HFFc6 (cell line): ENCODE data around the gene BRD4. TPM values are rescaled to one million over a fixed set of nuclear protein-coding genes. Genes with fewer than 3 reads are reported as not detected.

Experiments
- DNase-seq: peaks from one replicate; pipeline ENCODE4 v3.0.0-alpha.2; 2018
- H3K27ac Mint-ChIP-seq: 2 replicates; pipeline ENCODE4 v1.8.0; 2020; ENCODE audit warnings: mild to moderate bottlenecking, mixed read lengths
- H3K27me3 Mint-ChIP-seq: 2 replicates; pipeline ENCODE4 v1.8.0; 2021; ENCODE audit warnings: mild to moderate bottlenecking, moderate library complexity, mixed read lengths; ENCODE audit not compliant: insufficient read depth
- H3K36me3 Mint-ChIP-seq: 2 replicates; pipeline ENCODE4 v1.8.0; 2021; ENCODE audit warnings: low read depth, mixed read lengths
- H3K4me1 Mint-ChIP-seq: 2 replicates; pipeline ENCODE4 v1.8.0; 2020; ENCODE audit warnings: low read depth, mixed read lengths
- H3K4me3 Mint-ChIP-seq: 2 replicates; pipeline ENCODE4 v1.8.0; 2020; ENCODE audit warnings: mild to moderate bottlenecking, moderate library complexity, mixed read lengths
- H3K9me3 Mint-ChIP-seq: 2 replicates; pipeline ENCODE4 v1.8.0; 2020; ENCODE audit warnings: mild to moderate bottlenecking, mixed read lengths
- CTCF ChIP-seq: fragments of 200-600 bp; sonication (generic); IDR thresholded peaks from 2 replicates; pipeline ENCODE4 v1.5.0; 2021; ENCODE audit warnings: antibody characterized with exemption, mild to moderate bottlenecking
- total RNA-seq, 6 experiments: library from RNA; stranded (reverse); fragmentation: NEBNext Ultra II Directional; extraction: Animal tissue kit (Norgen Biotek cat#: 25700); gene quantifications; 2 replicates in 1 of 6; 3 replicates in 5 of 6; pipeline ENCODE4 v1.2.3, GENCODE V29; 2021

Gene BRD4
- total RNA-seq, 6 experiments from 2014 or later, result 74.9 to 85.2 (median 81.5) TPM

GRCh38 chr19:15240515-15240914, 91.8 kb downstream of the BRD4 start:
- peaks cover 11% of the 10 kb centered on the region for H3K27me3 Mint-ChIP-seq
- H3K36me3 Mint-ChIP-seq, result peaks cover 17% of the 10 kb centered on the region; the same call in 1 of the 2 replicates
- no peak overlapping the region for H3K27ac Mint-ChIP-seq
- H3K9me3 Mint-ChIP-seq, result no peaks in the 10 kb centered on the region
- no peak for TF ChIP-seq CTCF
- no peak for DNase-seq
- H3K4me1 Mint-ChIP-seq, result no peaks in the 10 kb centered on the region
- no peak overlapping the region for H3K4me3 Mint-ChIP-seq

GRCh38 chr19:15239337-15239949, 92.9 kb downstream of the BRD4 start:
- Mint-ChIP-seq H3K36me3 (peaks cover 20% of the 10 kb centered on the region; the same call in 1 of the 2 replicates), H3K9me3 (no peaks in the 10 kb centered on the region), H3K27me3 (peaks cover 14% of the 10 kb centered on the region), H3K27ac (no peak overlapping the region), H3K4me1 (no peaks in the 10 kb centered on the region), H3K4me3 (no peak overlapping the region)
- DNase-seq, result no peak
- no peak for TF ChIP-seq CTCF

GRCh38 chr19:15238639-15239155, 93.6 kb downstream of the BRD4 start:
- no peak for DNase-seq
- H3K27ac Mint-ChIP-seq, result no peak overlapping the region
- no peaks in the 10 kb centered on the region for H3K9me3 Mint-ChIP-seq

GRCh38 chr19:15237759-15238638, 94.3 kb downstream of the BRD4 start:
- Mint-ChIP-seq H3K9me3 (no peaks in the 10 kb centered on the region), H3K36me3 (peaks cover 25% of the 10 kb centered on the region; the same call in 1 of the 2 replicates), H3K4me1 (0 out of 2 replicates have a peak, but pooled peaks cover 6% of the 10 kb centered on the region), H3K27ac (no peak overlapping the region), H3K4me3 (no peak overlapping the region), H3K27me3 (peaks cover 9% of the 10 kb centered on the region)
- DNase-seq, result no peak
- TF ChIP-seq CTCF, result no peak

More at GRCh38 chr19:15238639-15239155, 93.6 kb downstream of the BRD4 start:
- Mint-ChIP-seq H3K4me1 (0 out of 2 replicates have a peak, but pooled peaks cover 5% of the 10 kb centered on the region), H3K4me3 (no peak overlapping the region), H3K36me3 (peaks cover 25% of the 10 kb centered on the region; the same call in 1 of the 2 replicates), H3K27me3 (peaks cover 12% of the 10 kb centered on the region)
- TF ChIP-seq CTCF, result no peak

GRCh38 chr19:15236886-15237285, 95.5 kb downstream of the BRD4 start:
- DNase-seq, result no peak
- Mint-ChIP-seq H3K9me3 (no peaks in the 10 kb centered on the region), H3K27me3 (peaks cover 13% of the 10 kb centered on the region), H3K36me3 (peaks cover 25% of the 10 kb centered on the region; the same call in 1 of the 2 replicates), H3K4me1 (0 out of 2 replicates have a peak, but pooled peaks cover 6% of the 10 kb centered on the region), H3K27ac (no peak overlapping the region), H3K4me3 (no peak overlapping the region)
- TF ChIP-seq CTCF, result no peak
